WERI-Rb-1 (cell line): ENCODE results near the gene NUP214.

Experiments
- DNase-seq: peaks from one replicate; pipeline ENCODE4 v3.0.0-alpha.2; 2020
- H3K27ac ChIP-seq: fragments of 250-450 bp; sonication (Bioruptor Pico); 2 replicates; pipeline ENCODE4 v1.5.1; 2020; ENCODE audit warnings: mild to moderate bottlenecking, moderate library complexity
- H3K27me3 ChIP-seq: fragments of 250-450 bp; sonication (Bioruptor Pico); 2 replicates; pipeline ENCODE4 v1.5.1; 2021; ENCODE audit warnings: mild to moderate bottlenecking, low read depth, moderate library complexity; ENCODE audit not compliant: insufficient read depth, severe bottlenecking
- H3K36me3 ChIP-seq: fragments of 250-450 bp; sonication (Bioruptor Pico); 2 replicates; pipeline ENCODE4 v1.5.1; 2020; ENCODE audit warnings: mild to moderate bottlenecking, moderate library complexity
- H3K4me3 ChIP-seq: 2 replicates; pipeline ENCODE4 v1.5.1; 2011; ENCODE audit warnings: low read depth, mild to moderate bottlenecking, control low read depth, low read length
- H3K9me3 ChIP-seq: fragments of 250-450 bp; sonication (Bioruptor Pico); 2 replicates; pipeline ENCODE4 v1.5.1; 2021; ENCODE audit warnings: mild to moderate bottlenecking, moderate library complexity; ENCODE audit not compliant: severe bottlenecking
- TF ChIP-seq, protein P1 (sequence below): IDR thresholded peaks from 2 replicates; pipeline ENCODE4 v1.5.1; 2011; ENCODE audit warnings: low read depth, mild to moderate bottlenecking, control low read depth, inconsistent platforms, low read length

NUP214 gene

DNA sequence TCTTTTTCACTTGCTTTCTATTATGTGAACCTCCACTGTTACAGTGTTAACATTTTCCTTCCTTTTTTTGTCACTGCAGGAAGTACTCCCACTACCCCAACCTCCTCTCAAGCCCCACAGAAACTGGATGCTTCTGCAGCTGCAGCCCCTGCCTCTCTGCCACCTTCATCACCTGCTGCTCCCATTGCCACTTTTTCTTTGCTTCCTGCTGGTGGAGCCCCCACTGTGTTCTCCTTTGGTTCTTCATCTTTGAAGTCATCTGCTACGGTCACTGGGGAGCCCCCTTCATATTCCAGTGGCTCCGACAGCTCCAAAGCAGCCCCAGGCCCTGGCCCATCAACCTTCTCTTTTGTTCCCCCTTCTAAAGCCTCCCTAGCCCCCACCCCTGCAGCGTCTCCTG, 18.8 kb downstream of the NUP214 start:
- TF ChIP-seq, protein P1, sequence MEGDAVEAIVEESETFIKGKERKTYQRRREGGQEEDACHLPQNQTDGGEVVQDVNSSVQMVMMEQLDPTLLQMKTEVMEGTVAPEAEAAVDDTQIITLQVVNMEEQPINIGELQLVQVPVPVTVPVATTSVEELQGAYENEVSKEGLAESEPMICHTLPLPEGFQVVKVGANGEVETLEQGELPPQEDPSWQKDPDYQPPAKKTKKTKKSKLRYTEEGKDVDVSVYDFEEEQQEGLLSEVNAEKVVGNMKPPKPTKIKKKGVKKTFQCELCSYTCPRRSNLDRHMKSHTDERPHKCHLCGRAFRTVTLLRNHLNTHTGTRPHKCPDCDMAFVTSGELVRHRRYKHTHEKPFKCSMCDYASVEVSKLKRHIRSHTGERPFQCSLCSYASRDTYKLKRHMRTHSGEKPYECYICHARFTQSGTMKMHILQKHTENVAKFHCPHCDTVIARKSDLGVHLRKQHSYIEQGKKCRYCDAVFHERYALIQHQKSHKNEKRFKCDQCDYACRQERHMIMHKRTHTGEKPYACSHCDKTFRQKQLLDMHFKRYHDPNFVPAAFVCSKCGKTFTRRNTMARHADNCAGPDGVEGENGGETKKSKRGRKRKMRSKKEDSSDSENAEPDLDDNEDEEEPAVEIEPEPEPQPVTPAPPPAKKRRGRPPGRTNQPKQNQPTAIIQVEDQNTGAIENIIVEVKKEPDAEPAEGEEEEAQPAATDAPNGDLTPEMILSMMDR: no peak
- no peak overlapping the region for H3K4me3 ChIP-seq
- no peaks in the 10 kb centered on the region for H3K9me3 ChIP-seq
- DNase-seq: no peak
- H3K27ac ChIP-seq: no peak overlapping the region
- peaks cover 97% of the 10 kb centered on the region for H3K36me3 ChIP-seq
- H3K27me3 ChIP-seq: no peaks in the 10 kb centered on the region

DNA sequence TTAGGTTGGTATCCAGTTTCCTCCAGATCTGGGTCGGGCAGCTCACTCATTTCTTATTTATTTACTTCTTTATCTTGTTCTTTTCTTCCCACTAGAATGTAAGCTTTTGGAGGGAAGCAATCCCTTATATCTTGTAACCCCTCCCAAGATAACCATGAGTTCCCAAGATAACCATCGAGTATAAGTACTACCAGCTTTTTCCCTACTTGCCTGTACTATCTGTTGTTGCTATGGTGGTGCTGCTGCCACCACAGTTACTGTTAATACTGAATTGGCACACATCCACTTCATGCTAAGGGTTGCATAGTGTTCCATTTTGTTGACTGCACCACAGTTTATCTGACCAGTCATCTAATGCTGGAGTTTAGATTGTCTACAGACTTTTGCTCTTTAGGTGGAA, 19.9 kb downstream of the NUP214 start:
- H3K27ac ChIP-seq: no peak overlapping the region
- peaks cover 97% of the 10 kb centered on the region for H3K36me3 ChIP-seq

DNA sequence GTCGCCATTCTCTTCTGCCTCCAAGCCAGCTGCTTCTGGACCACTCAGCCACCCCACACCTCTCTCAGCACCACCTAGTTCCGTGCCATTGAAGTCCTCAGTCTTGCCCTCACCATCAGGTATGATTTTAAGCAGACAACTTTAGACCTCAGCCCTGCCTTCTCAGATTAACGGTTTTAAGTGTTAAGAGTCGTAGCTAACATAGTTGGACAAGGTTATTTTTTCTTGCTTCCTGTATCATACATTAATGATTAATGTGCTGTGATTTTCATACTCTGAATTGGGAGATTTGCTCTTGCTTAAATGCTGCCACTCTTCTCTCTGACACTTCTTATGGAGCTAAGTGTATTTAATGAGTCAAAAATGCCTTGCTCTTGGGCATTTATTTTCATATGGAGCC, 20.8 kb downstream of the NUP214 start:
- DNase-seq: no peak
- Histone ChIP-seq H3K27me3 (no peaks in the 10 kb centered on the region), H3K36me3 (peaks cover 97% of the 10 kb centered on the region), H3K27ac (no peak overlapping the region), H3K4me3 (no peak overlapping the region), H3K9me3 (no peaks in the 10 kb centered on the region)
- TF ChIP-seq, protein P1: no peak

More for the DNA sequence above, 19.9 kb downstream of the NUP214 start:
- Histone ChIP-seq H3K27me3 (no peaks in the 10 kb centered on the region), H3K4me3 (no peak overlapping the region), H3K9me3 (no peaks in the 10 kb centered on the region)
- no peak for DNase-seq
- TF ChIP-seq, protein P1: no peak

DNA sequence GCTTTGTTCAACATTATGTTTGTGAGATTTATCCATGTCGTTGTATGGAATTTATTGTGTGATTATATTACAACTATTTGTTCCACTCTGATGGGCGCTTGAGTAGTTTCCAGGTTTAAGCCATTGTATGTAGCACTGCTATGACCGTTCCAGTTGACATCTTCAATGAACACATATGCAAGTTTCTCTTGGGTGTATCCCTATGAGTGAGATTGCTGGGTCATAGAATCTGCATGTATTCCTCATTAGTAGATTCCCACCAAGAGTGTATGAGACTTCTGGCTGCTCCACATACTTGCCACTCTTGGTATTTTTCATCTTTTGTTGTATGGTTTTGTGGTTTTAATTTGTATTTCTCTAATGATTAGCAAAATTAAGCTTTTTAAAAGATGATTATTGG, 22.9 kb downstream of the NUP214 start:
- Histone ChIP-seq H3K4me3 (no peak overlapping the region), H3K36me3 (peaks cover 96% of the 10 kb centered on the region), H3K9me3 (no peaks in the 10 kb centered on the region), H3K27ac (no peak overlapping the region), H3K27me3 (no peaks in the 10 kb centered on the region)
- TF ChIP-seq, protein P1: no peak
- no peak for DNase-seq

DNA sequence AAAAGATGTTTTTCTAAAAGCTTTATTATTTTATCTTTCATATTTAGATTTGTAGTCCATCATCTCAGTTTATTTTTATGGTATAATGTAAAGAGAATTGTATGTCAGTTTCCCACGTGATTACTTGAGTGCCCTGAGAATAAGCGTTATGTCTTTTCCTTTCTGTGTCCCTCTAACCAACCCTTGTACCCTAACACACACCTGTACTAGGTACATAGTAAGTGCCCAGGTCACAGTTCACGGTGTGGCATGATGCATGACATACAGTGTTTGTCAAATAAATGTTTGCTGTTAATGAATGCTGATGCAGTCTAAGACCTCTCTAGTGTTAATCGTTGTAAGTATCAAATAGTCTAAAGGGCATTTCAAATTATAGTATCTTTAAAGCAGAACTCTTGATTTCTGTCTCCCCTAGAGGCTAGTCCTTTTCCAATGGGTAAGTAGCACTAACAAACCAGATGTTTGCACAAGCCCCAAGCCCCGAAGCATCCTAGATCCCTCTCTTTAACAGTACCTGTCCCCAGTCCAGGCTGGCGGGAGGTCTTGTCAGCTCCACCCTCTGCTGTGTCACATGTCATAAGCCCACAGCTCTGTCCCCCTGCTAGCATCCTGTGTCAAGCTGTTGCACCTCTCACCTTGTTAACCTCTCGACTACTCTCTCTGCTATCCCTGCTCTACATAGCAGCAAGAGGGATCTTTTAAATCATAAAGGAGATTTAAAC, 23.7 kb downstream of the NUP214 start:
- Histone ChIP-seq H3K27me3 (no peaks in the 10 kb centered on the region), H3K27ac (no peak overlapping the region), H3K4me3 (no peak overlapping the region), H3K9me3 (no peaks in the 10 kb centered on the region), H3K36me3 (peaks cover 99% of the 10 kb centered on the region)
- DNase-seq: no peak
- TF ChIP-seq, protein P1: no peak

DNA sequence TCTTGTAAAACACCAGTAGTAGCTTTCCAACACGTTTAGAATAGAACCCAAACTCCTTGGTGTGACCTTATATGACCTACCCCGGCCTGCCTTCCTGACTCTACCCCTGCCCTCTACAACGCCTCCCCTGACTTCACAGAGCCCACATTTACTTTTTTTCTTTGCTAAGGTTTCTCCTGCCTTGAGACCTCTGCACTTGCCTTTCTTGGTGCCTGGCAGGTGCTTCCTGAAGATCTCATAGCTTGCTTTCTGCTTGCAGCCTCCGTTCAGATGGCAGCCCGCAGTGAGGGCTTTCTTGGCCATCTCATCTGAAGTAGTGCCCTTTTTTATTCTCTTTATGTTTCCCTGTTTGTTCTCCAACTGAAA, 24.3 kb downstream of the NUP214 start:
- no peak for DNase-seq
- Histone ChIP-seq H3K27me3 (no peaks in the 10 kb centered on the region), H3K36me3 (peaks cover 99% of the 10 kb centered on the region), H3K4me3 (no peak overlapping the region), H3K27ac (no peak overlapping the region), H3K9me3 (no peaks in the 10 kb centered on the region)
- TF ChIP-seq, protein P1: no peak
